ENCODE measurements around the gene COL23A1. TPM values are rescaled to one million over a fixed set of nuclear protein-coding genes. Genes with fewer than 3 reads are reported as not detected.

The COL23A1 gene
- total RNA-seq, 1 experiment from 2014 or later = not detected

GRCh38 chr5:178238313-178238635 is 351.9 kb downstream of the COL23A1 start:
- Mint-ChIP-seq H3K27me3 (ENCODE audit: unreplicated experiment) (peaks cover 12% of the 10 kb centered on the region), H3K36me3 (ENCODE audit: insufficient read depth, unreplicated experiment) (peaks cover 10% of the 10 kb centered on the region), H3K27ac (ENCODE audit: unreplicated experiment) (no peak overlapping the region), H3K9me3 (ENCODE audit: low read depth, unreplicated experiment) (no peaks in the 10 kb centered on the region), H3K4me3 (ENCODE audit: low read depth, unreplicated experiment) (no peak overlapping the region), H3K4me1 (ENCODE audit: low read depth, unreplicated experiment) (peaks cover 9% of the 10 kb centered on the region)
- no peak for DNase-seq
- intact Hi-C loops (cut with micrococcal nuclease; ENCODE audit: unreplicated experiment) = no loop called here
- BruUV-seq (replicated peaks) = no TSS peak
- no peak for TF ChIP-seq CTCF (IDR thresholded peaks at IDR 0.05; ENCODE audit: unreplicated experiment)
- CTCF ChIA-PET = interaction anchor here (1.0 kb wide), 1 partner anchor 11 kb away, joined by 3 read pairs; no protein-coding TSS in a partner anchor

GRCh38 chr5:178237431-178238312 is 352.5 kb downstream of the COL23A1 start:
- Mint-ChIP-seq H3K36me3 (ENCODE audit: insufficient read depth, unreplicated experiment) (peaks cover 10% of the 10 kb centered on the region), H3K4me3 (ENCODE audit: low read depth, unreplicated experiment) (no peak overlapping the region), H3K27ac (ENCODE audit: unreplicated experiment) (no peak overlapping the region), H3K27me3 (ENCODE audit: unreplicated experiment) (peaks cover 10% of the 10 kb centered on the region), H3K4me1 (ENCODE audit: low read depth, unreplicated experiment) (peaks cover 9% of the 10 kb centered on the region), H3K9me3 (ENCODE audit: low read depth, unreplicated experiment) (no peaks in the 10 kb centered on the region)
- TF ChIP-seq CTCF (IDR thresholded peaks at IDR 0.05; ENCODE audit: unreplicated experiment) = no peak
- intact Hi-C loops (cut with micrococcal nuclease; ENCODE audit: unreplicated experiment) = no loop called here
- BruUV-seq (replicated peaks) = no TSS peak
- CTCF ChIA-PET = interaction anchor here (1.0 kb wide), 1 partner anchor 10 kb away, joined by 3 read pairs; no protein-coding TSS in a partner anchor
- DNase-seq = no peak

GRCh38 chr5:178236679-178237078 is 353.5 kb downstream of the COL23A1 start:
- Mint-ChIP-seq H3K9me3 (ENCODE audit: low read depth, unreplicated experiment) (no peaks in the 10 kb centered on the region), H3K4me1 (ENCODE audit: low read depth, unreplicated experiment) (peaks cover 10% of the 10 kb centered on the region), H3K27me3 (ENCODE audit: unreplicated experiment) (peaks cover under 1% of the 10 kb centered on the region), H3K27ac (ENCODE audit: unreplicated experiment) (no peak overlapping the region), H3K4me3 (ENCODE audit: low read depth, unreplicated experiment) (no peak overlapping the region), H3K36me3 (ENCODE audit: insufficient read depth, unreplicated experiment) (peaks cover 15% of the 10 kb centered on the region)
- TF ChIP-seq CTCF (IDR thresholded peaks at IDR 0.05; ENCODE audit: unreplicated experiment) = no peak
- no peak for DNase-seq
- BruUV-seq (replicated peaks) = no TSS peak
- intact Hi-C loops (cut with micrococcal nuclease; ENCODE audit: unreplicated experiment) = no loop called here
- CTCF ChIA-PET = no interaction called here

- H3K27ac Mint-ChIP-seq (ENCODE audit: unreplicated experiment) = no peak overlapping the region
- DNase-seq = no peak
- no peak for TF ChIP-seq CTCF (IDR thresholded peaks at IDR 0.05; ENCODE audit: unreplicated experiment)
- intact Hi-C loops (cut with micrococcal nuclease; ENCODE audit: unreplicated experiment) = no loop called here
- CTCF ChIA-PET = interaction anchor here (0.7 kb wide), 1 partner anchor 21 kb away, joined by 6 read pairs; no protein-coding TSS in a partner anchor
- no peaks in the 10 kb centered on the region for H3K9me3 Mint-ChIP-seq (ENCODE audit: low read depth, unreplicated experiment)
- H3K4me1 Mint-ChIP-seq (ENCODE audit: low read depth, unreplicated experiment) = peaks cover 15% of the 10 kb centered on the region
- no TSS peak for BruUV-seq (replicated peaks)
- H3K27me3 Mint-ChIP-seq (ENCODE audit: unreplicated experiment) = no peaks in the 10 kb centered on the region
- H3K36me3 Mint-ChIP-seq (ENCODE audit: insufficient read depth, unreplicated experiment) = peaks cover 21% of the 10 kb centered on the region
- H3K4me3 Mint-ChIP-seq (ENCODE audit: low read depth, unreplicated experiment) = no peak overlapping the region
Measured at GRCh38 chr5:178236126-178236525, 354.1 kb downstream of the COL23A1 start.
